ENCODE data around the gene XPA. TPM values are rescaled to one million over a fixed set of nuclear protein-coding genes. Genes with fewer than 3 reads are reported as not detected.
A peak's percentile ranks its signal among the peaks of the same experiment; 100 is the strongest.

The XPA gene
- total RNA-seq, 2 experiments from 2014 or later: 15.4 to 18.6 TPM

DNA sequence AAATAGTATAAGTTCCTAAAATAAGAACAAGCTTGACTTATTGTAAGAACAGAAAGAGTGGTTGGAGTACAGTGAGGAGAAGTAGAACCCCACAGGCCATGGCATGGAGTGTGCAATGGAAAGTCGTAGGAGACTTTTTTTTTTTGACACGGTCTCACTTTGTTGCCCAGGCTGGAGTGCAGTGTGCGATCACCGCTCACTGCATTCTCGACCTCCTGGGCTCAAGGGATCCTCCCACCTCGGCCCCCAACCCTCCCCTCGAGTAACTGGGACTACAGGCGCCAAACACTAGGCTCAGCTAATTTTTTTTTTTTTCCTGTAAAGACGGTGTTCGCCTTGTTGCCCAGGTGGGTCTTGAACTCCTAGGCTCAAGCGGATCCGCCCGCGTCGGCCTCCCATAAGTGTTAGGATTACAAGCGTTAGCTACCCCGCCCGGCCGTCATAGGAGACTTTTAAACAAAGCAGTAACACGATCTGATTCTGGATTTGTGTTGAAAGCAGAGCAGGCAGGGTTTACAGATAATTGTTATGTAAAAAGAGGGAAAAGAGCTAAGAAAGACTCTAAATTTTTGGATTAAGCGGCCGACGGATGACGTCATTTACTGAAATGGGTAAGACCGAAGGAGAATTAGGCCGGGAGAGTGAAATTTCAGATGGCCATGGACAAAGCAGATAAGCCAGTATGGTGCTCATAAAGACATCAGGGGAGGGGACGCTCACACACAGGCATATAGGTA lies 64.7 kb downstream of the XPA start:
- peak overlapping the region; percentile 100 for H3K27ac Mint-ChIP-seq
- H3K4me1 Mint-ChIP-seq: peaks cover 39% of the 10 kb centered on the region
- POLR2A ChIA-PET: interaction anchor here (1.0 to 2.8 kb wide), 13 partner anchors 8 to 1213 kb away, joined by 3 to 27 read pairs (median 3); partner anchors contain the start of genes ANP32B, NANS, TBC1D2 and XPA
- no peaks in the 10 kb centered on the region for H3K27me3 Mint-ChIP-seq
- H3K9me3 Mint-ChIP-seq: no peaks in the 10 kb centered on the region
- peak overlapping the region; percentile 99 for H3K4me3 Mint-ChIP-seq
- peaks cover 7% of the 10 kb centered on the region for H3K36me3 Mint-ChIP-seq
- ATAC-seq (ENCODE audit: low read depth) (no peak), DNase-seq (peak; percentile 36)

DNA sequence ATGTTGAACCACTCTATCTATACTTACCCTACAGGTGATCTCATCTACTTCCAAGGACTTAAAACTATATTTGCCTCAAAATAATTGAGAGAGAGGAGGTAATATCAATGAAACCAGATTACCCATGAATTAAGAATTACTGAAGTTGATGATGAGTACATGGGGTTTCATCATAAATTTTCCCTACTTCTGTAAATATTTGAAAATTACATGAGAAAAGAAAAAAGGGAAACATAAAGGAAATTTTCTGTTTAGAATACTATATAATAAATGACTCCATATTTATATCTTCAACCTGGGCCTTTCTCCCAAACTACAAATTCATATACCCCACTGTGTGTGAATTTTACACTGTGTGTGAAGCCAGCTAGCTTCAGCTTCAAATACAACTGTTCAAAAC lies 66.5 kb downstream of the XPA start:
- Mint-ChIP-seq H3K4me3 (no peak overlapping the region), H3K27me3 (no peaks in the 10 kb centered on the region), H3K4me1 (peaks cover 31% of the 10 kb centered on the region), H3K36me3 (peaks cover 11% of the 10 kb centered on the region), H3K9me3 (no peaks in the 10 kb centered on the region), H3K27ac (no peak overlapping the region)
- DNase-seq (no peak), ATAC-seq (ENCODE audit: low read depth) (no peak)
- POLR2A ChIA-PET: no interaction called here

DNA sequence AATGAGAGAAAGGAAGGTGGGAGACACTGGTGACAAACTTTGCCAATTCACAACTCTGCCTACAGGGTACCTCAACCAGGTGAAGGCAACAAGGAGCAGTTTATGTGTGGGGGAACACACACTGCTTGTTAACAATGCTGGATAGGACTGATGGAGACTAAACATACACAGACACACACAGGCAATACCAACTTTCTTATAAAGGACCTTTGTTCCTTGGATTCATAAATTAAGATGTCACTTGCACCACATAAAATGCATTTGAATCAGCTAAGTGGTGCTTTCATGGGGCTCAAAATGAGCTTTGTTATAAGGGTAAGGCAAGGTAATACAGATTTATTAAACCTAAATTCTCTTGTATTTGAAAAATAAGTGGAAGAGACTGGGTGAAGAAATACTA lies 68.0 kb downstream of the XPA start:
- Mint-ChIP-seq H3K27ac (no peak overlapping the region), H3K4me1 (peaks cover 22% of the 10 kb centered on the region), H3K4me3 (no peak overlapping the region), H3K9me3 (no peaks in the 10 kb centered on the region), H3K36me3 (peaks cover 9% of the 10 kb centered on the region), H3K27me3 (no peaks in the 10 kb centered on the region)
- POLR2A ChIA-PET: no interaction called here
- DNase-seq (no peak), ATAC-seq (ENCODE audit: low read depth) (no peak)

DNA sequence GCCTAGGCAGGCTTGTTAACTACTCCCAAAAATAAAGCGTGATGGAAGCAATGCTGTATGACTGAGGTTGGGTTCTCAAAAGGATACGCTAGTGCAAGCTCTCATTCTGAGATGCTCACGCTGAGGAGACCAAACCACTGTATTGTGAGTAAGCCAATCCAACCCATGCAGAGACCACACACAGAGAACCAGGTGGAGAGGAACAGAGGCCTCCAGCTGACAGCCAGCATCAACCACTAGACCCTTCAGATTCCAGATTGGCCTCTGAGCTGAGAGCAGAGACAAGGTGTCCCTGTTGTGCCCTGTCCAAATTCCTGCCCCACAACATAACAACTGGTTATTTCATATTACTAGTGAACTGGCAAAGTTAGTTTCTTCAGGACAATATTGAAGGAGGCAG lies 68.5 kb downstream of the XPA start:
- H3K27ac Mint-ChIP-seq: no peak overlapping the region
- POLR2A ChIA-PET: no interaction called here

DNA sequence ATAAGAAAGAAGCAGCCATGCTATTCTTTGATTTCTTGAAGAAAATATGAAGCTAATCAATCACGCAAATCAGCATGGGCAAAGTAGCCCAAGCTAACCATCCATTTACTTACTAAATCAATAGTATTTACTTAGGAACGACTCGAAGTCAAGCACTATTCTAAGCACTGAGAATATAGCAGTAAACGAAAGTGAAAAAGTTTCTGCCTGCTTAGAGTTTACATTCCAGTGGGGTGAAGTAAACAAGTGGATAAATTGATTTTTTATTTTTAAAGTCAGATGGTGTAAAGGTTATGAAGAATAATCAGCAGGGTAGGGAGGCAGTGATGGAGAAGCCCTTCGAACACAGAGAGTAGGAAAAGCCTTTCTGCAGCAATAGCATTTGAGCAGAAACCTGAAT lies 69.5 kb downstream of the XPA start:
- Mint-ChIP-seq H3K36me3 (peaks cover 17% of the 10 kb centered on the region), H3K27ac (no peak overlapping the region), H3K9me3 (peaks cover 1% of the 10 kb centered on the region), H3K4me3 (no peak overlapping the region), H3K4me1 (peaks cover 22% of the 10 kb centered on the region), H3K27me3 (no peaks in the 10 kb centered on the region)
- no peak for ATAC-seq (ENCODE audit: low read depth)
- DNase-seq: no peak
- POLR2A ChIA-PET: no interaction called here

More for the DNA sequence above, 68.5 kb downstream of the XPA start:
- Mint-ChIP-seq H3K4me1 (peaks cover 22% of the 10 kb centered on the region), H3K9me3 (no peaks in the 10 kb centered on the region), H3K36me3 (peaks cover 10% of the 10 kb centered on the region), H3K4me3 (no peak overlapping the region), H3K27me3 (no peaks in the 10 kb centered on the region)
- no peak for DNase-seq
- no peak for ATAC-seq (ENCODE audit: low read depth)

DNA sequence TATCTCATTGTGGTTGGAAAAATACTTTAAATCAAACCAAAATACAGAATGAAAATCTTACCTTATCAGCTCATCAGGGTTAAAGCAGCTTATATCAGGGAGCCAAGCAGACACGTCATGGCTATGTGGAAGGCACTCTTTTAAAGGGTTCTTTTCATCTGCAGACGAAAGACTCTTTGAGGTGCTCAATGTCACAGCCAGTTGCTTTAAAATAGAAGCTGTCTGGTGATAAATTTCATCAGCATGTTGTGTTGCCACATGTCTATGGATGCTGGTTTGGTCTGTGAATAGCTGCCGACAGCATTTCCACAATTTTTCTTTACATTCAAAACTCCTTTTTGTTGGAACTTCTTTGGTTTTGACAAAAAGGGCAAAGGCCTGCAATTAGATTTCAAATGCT lies 71.5 kb downstream of the XPA start:
- Mint-ChIP-seq H3K9me3 (peaks cover 1% of the 10 kb centered on the region), H3K27ac (no peak overlapping the region), H3K27me3 (no peaks in the 10 kb centered on the region), H3K36me3 (peaks cover 24% of the 10 kb centered on the region), H3K4me1 (peaks cover 11% of the 10 kb centered on the region), H3K4me3 (no peak overlapping the region)
- ATAC-seq (ENCODE audit: low read depth) (no peak), DNase-seq (no peak)
- POLR2A ChIA-PET: no interaction called here

Other genes with a start within 250 kb of the XPA start
- 1 to 10 TPM in 1 of 2 experiments, under 1 TPM in 1; 0.79 to 1.1 TPM for gene TMOD1, start 195.7 kb downstream of the XPA start, total RNA-seq
- 10 to 100 TPM; 17.0 to 19.6 TPM for gene TSTD2, start 64.0 kb downstream of the XPA start, total RNA-seq
- 10 to 100 TPM; 37.3 to 41.3 TPM for gene NCBP1, start 63.5 kb downstream of the XPA start, total RNA-seq
- under 1 TPM in 1 of 2 experiments, not detected in 1; 0.09 TPM for gene FOXE1, start 155.9 kb upstream of the XPA start, total RNA-seq
- 10 to 100 TPM; 25.6 to 27.6 TPM for gene TRMO, start 225.2 kb upstream of the XPA start, total RNA-seq
- 1 to 10 TPM in 1 of 2 experiments, under 1 TPM in 1; 0.47 to 1.1 TPM for gene HEMGN, start 240.8 kb upstream of the XPA start, total RNA-seq

All from activated naive CD8-positive, alpha-beta T cell treated with anti-CD3 and anti-CD28 coated beads, Interleukin-2, amount 10 ng/mL, durations not matched to agents 7 days and 5 days (primary cell).